Ishikawa (cell line): ENCODE data around the gene SVIP.

Experiments
- CEBPB ChIP-seq: IDR thresholded peaks from 2 replicates; pipeline ENCODE4 v1.6.1; 2012
- CREB1 ChIP-seq: IDR thresholded peaks from 2 replicates; pipeline ENCODE4 v1.6.1; 2012; ENCODE audit warnings: low read depth
- EGR1 ChIP-seq: IDR thresholded peaks from 2 replicates; pipeline ENCODE4 v1.6.1; 2012
- EP300 ChIP-seq: IDR thresholded peaks from 2 replicates; pipeline ENCODE4 v1.6.1; 2012; ENCODE audit warnings: borderline replicate concordance
- FOXM1 ChIP-seq: IDR thresholded peaks from 2 replicates; pipeline ENCODE4 v1.6.1; 2012; ENCODE audit warnings: low read depth, borderline replicate concordance
- MAX ChIP-seq: IDR thresholded peaks from 2 replicates; pipeline ENCODE4 v1.6.1; 2012
- NFIC ChIP-seq: IDR thresholded peaks from 2 replicates; pipeline ENCODE4 v1.6.1; 2012
- RAD21 ChIP-seq: IDR thresholded peaks from 2 replicates; pipeline ENCODE4 v1.6.1; 2012; ENCODE audit warnings: low read depth
- REST ChIP-seq: IDR thresholded peaks from 2 replicates; pipeline ENCODE4 v1.6.1; 2012; ENCODE audit warnings: low read depth, mild to moderate bottlenecking
- TAF1 ChIP-seq: IDR thresholded peaks from 2 replicates; pipeline ENCODE4 v1.6.1; 2012; ENCODE audit warnings: low read depth, mild to moderate bottlenecking
- TCF12 ChIP-seq: IDR thresholded peaks from 2 replicates; pipeline ENCODE4 v1.6.1; 2012; ENCODE audit warnings: low read depth
- TEAD4 ChIP-seq: IDR thresholded peaks from 2 replicates; pipeline ENCODE4 v1.6.1; 2012
- USF1 ChIP-seq: IDR thresholded peaks from 2 replicates; pipeline ENCODE4 v1.6.1; 2012
- YY1 ChIP-seq: IDR thresholded peaks from 2 replicates; pipeline ENCODE4 v1.6.1; 2012; ENCODE audit warnings: low read depth
- ZBTB7A ChIP-seq: IDR thresholded peaks from 2 replicates; pipeline ENCODE4 v1.6.1; 2012; ENCODE audit warnings: low read depth

SVIP gene

GRCh38 chr11:22774716-22775115 is 54.9 kb downstream of the SVIP start:
- TF ChIP-seq YY1 (no peak), TCF12 (no peak), TAF1 (no peak), ZBTB7A (no peak), EGR1 (no peak), REST (no peak), EP300 (no peak), MAX (no peak), TEAD4 (no peak), CREB1 (no peak), NFIC (no peak), USF1 (no peak), RAD21 (no peak), FOXM1 (no peak), CEBPB (no peak)

GRCh38 chr11:22769081-22769480 is 60.5 kb downstream of the SVIP start:
- TF ChIP-seq TCF12 (no peak), CEBPB (no peak), USF1 (no peak), EGR1 (no peak), ZBTB7A (no peak), EP300 (no peak), MAX (no peak), FOXM1 (no peak), RAD21 (no peak), YY1 (no peak), TEAD4 (no peak), REST (no peak), TAF1 (no peak), CREB1 (no peak), NFIC (no peak)
